ENCODE data around the gene THAP4. TPM values are rescaled to one million over a fixed set of nuclear protein-coding genes. Genes with fewer than 3 reads are reported as not detected.

The THAP4 gene
- polyA plus RNA-seq, 3 donors, result 15.1 to 25.9 (median 16.3) TPM

- intact Hi-C loops (cut with micrococcal nuclease), result no loop called here
- peaks cover 12 to 24% of the 10 kb centered on the region in 2 donors for H3K9me3 ChIP-seq (replicated peaks in 1 of 2; ENCODE audit: control insufficient read depth in 1 of 2, insufficient read depth in 1 of 2, low read length in 2 of 2)
- Mint-ChIP-seq H3K9me3 (peaks cover 10 to 38% (median 28%) of the 10 kb centered on the region in 7 donors), H3K36me3 (peaks cover 0 to 9% of the 10 kb centered on the region in 2 donors), H3K27ac (no peak overlapping the region), H3K4me3 (no peak overlapping the region), H3K27me3 (ENCODE audit: low read depth in 3 of 3) (peaks cover 52 to 80% (median 60%) of the 10 kb centered on the region in 3 donors), H3K4me1 (peaks cover 3% of the 10 kb centered on the region)
- no peak overlapping the region for H3K4me3 ChIP-seq (replicated peaks in 1 of 3; ENCODE audit: low read depth in 2 of 3, low read length in 3 of 3)
- H3K4me1 ChIP-seq (ENCODE audit: control insufficient read depth in 1 of 2, insufficient read depth in 2 of 2, low read length in 2 of 2), result peaks cover 0 to 13% of the 10 kb centered on the region in 2 donors
- no peaks in the 10 kb centered on the region for H3K36me3 ChIP-seq (replicated peaks in 1 of 2; ENCODE audit: control insufficient read depth in 1 of 2, insufficient read depth in 2 of 2, low read length in 2 of 2)
- no peak for DNase-seq
- H3K27ac ChIP-seq (ENCODE audit: low read depth in 1 of 2, low read length in 2 of 2), result no peak overlapping the region
- no peaks in the 10 kb centered on the region for H3K79me2 ChIP-seq (ENCODE audit: insufficient read depth, low read length)
- H3K27me3 ChIP-seq (ENCODE audit: control insufficient read depth in 2 of 2, insufficient read depth in 2 of 2, low read length in 2 of 2), result peaks cover 19 to 46% of the 10 kb centered on the region in 2 donors
- no peak overlapping the region for H2AFZ ChIP-seq (ENCODE audit: insufficient read depth, low read depth, low read length, poor library complexity, severe bottlenecking)
- TF ChIP-seq CTCF (IDR thresholded peaks at IDR 0.05), result no peak
- WGBS (ENCODE audit: insufficient coverage), result 44% methylated on average over 2 of the region's 3 CpGs
- no peak overlapping the region for H3K4me2 ChIP-seq (replicated peaks; ENCODE audit: extremely low read depth, low read length, poor library complexity, severe bottlenecking)
- no peak overlapping the region for H3K9ac ChIP-seq (ENCODE audit: insufficient read depth, low read length, poor library complexity, severe bottlenecking)
- no peaks in the 10 kb centered on the region for H4K20me1 ChIP-seq (ENCODE audit: insufficient read depth, low read length)
These were observed 81.2 kb downstream of the THAP4 start for GRCh38 chr2:241555711-241556110.

GRCh38 chr2:241554610-241555322 lies 82.2 kb downstream of the THAP4 start:
- WGBS (ENCODE audit: insufficient coverage), result 78% methylated on average over 2 of the region's 7 CpGs
- no peaks in the 10 kb centered on the region for H3K36me3 ChIP-seq (replicated peaks in 1 of 2; ENCODE audit: control insufficient read depth in 1 of 2, insufficient read depth in 2 of 2, low read length in 2 of 2)
- TF ChIP-seq CTCF (IDR thresholded peaks at IDR 0.05), result no peak
- H3K9ac ChIP-seq (ENCODE audit: insufficient read depth, low read length, poor library complexity, severe bottlenecking), result no peak overlapping the region
- Mint-ChIP-seq H3K4me1 (peaks cover 3% of the 10 kb centered on the region), H3K4me3 (no peak overlapping the region), H3K36me3 (peaks cover 0 to 9% of the 10 kb centered on the region in 2 donors), H3K9me3 (peaks cover 10 to 35% (median 28%) of the 10 kb centered on the region in 7 donors), H3K27me3 (ENCODE audit: low read depth in 3 of 3) (peaks cover 45 to 74% (median 51%) of the 10 kb centered on the region in 3 donors), H3K27ac (no peak overlapping the region)
- H3K4me1 ChIP-seq (ENCODE audit: control insufficient read depth in 1 of 2, insufficient read depth in 2 of 2, low read length in 2 of 2), result peaks cover 0 to 13% of the 10 kb centered on the region in 2 donors
- no peaks in the 10 kb centered on the region for H3K79me2 ChIP-seq (ENCODE audit: insufficient read depth, low read length)
- no peak for DNase-seq
- H3K4me2 ChIP-seq (replicated peaks; ENCODE audit: extremely low read depth, low read length, poor library complexity, severe bottlenecking), result no peak overlapping the region
- H3K4me3 ChIP-seq (replicated peaks in 1 of 3; ENCODE audit: low read depth in 2 of 3, low read length in 3 of 3), result no peak overlapping the region
- peaks cover 12 to 24% of the 10 kb centered on the region in 2 donors for H3K9me3 ChIP-seq (replicated peaks in 1 of 2; ENCODE audit: control insufficient read depth in 1 of 2, insufficient read depth in 1 of 2, low read length in 2 of 2)
- intact Hi-C loops (cut with micrococcal nuclease), result no loop called here
- H2AFZ ChIP-seq (ENCODE audit: insufficient read depth, low read depth, low read length, poor library complexity, severe bottlenecking), result no peak overlapping the region
- H4K20me1 ChIP-seq (ENCODE audit: insufficient read depth, low read length), result no peaks in the 10 kb centered on the region
- peaks cover 19 to 37% of the 10 kb centered on the region in 2 donors for H3K27me3 ChIP-seq (ENCODE audit: control insufficient read depth in 2 of 2, insufficient read depth in 2 of 2, low read length in 2 of 2)
- no peak overlapping the region for H3K27ac ChIP-seq (ENCODE audit: low read depth in 1 of 2, low read length in 2 of 2)

Measured in CD14-positive monocyte (primary cell).